ENCODE measurements around the gene ITIH4. TPM values are rescaled to one million over a fixed set of nuclear protein-coding genes. Genes with fewer than 3 reads are reported as not detected.

Gene ITIH4
- total RNA-seq, 6 donors from 2014 or later: 9.9 to 102 (median 21.8) TPM

DNA sequence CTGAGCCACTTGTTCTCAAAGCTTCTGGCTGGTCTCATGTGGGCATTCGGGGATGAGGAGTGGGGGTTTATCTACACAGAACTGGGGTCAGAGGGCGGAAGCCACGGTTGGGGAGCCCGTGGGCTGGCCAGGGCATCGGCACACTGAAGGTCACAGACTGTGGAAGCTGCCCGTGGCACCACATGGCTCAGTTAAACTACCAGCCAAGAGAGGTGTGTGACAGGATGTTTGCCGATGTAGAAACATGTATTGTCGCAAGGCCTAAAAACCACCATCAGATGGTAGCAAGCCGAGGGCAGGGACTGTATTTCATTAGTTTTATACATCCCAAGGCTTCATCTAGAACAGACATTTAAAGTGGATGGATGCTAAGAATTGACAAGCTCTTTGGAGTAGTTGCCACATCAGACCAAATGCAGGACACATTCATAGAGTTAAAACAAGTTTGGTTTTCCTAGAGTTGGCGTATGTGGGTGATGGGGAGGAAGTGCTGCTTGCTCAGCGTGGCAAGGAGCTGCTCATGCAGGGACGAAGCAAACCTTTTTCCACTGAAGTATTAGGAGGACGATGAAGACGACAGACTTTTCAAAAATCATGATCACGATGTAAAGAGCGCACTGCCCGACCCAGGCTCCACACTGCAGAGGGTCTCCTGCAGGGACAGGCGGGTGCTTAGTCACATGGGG is 14.0 kb upstream of the ITIH4 start:
- 72 to 75% methylated on average over 16 to 18 of the region's 18 CpGs for WGBS, 2 donors
- Histone ChIP-seq H3K27me3 (no peaks in the 10 kb centered on the region), H3K4me1 (peaks cover 20 to 33% (median 28%) of the 10 kb centered on the region in 4 donors), H3K27ac (peak overlapping the region; percentile 26 to 80 (median 73)), H3K9me3 (no peaks in the 10 kb centered on the region), H3K36me3 (peaks cover 6 to 64% (median 37%) of the 10 kb centered on the region in 4 donors), H3K4me3 (no peak overlapping the region)
- ATAC-seq (ENCODE audit: low FRiP score in 2 of 2) (no peak), DNase-seq (no peak)
- no peak for TF ChIP-seq POLR2A (IDR thresholded peaks at IDR 0.05)
- TF ChIP-seq, protein P1, sequence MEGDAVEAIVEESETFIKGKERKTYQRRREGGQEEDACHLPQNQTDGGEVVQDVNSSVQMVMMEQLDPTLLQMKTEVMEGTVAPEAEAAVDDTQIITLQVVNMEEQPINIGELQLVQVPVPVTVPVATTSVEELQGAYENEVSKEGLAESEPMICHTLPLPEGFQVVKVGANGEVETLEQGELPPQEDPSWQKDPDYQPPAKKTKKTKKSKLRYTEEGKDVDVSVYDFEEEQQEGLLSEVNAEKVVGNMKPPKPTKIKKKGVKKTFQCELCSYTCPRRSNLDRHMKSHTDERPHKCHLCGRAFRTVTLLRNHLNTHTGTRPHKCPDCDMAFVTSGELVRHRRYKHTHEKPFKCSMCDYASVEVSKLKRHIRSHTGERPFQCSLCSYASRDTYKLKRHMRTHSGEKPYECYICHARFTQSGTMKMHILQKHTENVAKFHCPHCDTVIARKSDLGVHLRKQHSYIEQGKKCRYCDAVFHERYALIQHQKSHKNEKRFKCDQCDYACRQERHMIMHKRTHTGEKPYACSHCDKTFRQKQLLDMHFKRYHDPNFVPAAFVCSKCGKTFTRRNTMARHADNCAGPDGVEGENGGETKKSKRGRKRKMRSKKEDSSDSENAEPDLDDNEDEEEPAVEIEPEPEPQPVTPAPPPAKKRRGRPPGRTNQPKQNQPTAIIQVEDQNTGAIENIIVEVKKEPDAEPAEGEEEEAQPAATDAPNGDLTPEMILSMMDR (IDR thresholded peaks at IDR 0.05): no peak
- no peak for TF ChIP-seq EP300 (IDR thresholded peaks at IDR 0.05)
- TF ChIP-seq POLR2AphosphoS5 (IDR thresholded peaks at IDR 0.05): no peak

DNA sequence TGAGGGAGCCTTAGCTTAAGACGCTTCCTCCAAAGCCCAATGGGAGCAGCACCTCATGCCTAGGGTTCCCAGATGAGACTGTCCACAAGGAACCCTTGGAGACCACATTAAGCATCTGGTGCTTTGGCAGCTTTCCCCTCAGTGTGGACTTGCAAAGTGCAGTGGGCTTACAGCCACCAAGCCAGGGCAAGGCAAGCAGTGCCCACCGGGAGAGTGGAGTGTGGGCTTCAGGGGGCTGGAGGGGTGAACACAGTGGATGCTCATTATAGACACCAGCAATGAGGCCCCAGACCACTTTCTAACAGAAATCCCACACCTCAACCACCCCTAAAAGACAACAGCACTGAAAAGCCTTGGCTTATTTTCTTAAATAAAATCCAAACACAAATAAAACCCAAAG is 13.4 kb upstream of the ITIH4 start:
- Histone ChIP-seq H3K36me3 (peaks cover 6 to 63% (median 37%) of the 10 kb centered on the region in 4 donors), H3K27ac (peak overlapping the region in 3 of 4 donors; percentile 72 to 80 (median 74)), H3K9me3 (no peaks in the 10 kb centered on the region), H3K4me1 (peaks cover 20 to 33% (median 28%) of the 10 kb centered on the region in 4 donors), H3K27me3 (no peaks in the 10 kb centered on the region), H3K4me3 (no peak overlapping the region)
- 81 to 90% methylated on average over 1 to 2 of the region's 2 CpGs for WGBS, 2 donors
- no peak for TF ChIP-seq POLR2A (IDR thresholded peaks at IDR 0.05)
- TF ChIP-seq, protein P1 (IDR thresholded peaks at IDR 0.05): no peak
- no peak for TF ChIP-seq EP300 (IDR thresholded peaks at IDR 0.05)
- no peak for TF ChIP-seq POLR2AphosphoS5 (IDR thresholded peaks at IDR 0.05)
- DNase-seq (no peak), ATAC-seq (ENCODE audit: low FRiP score in 2 of 2) (no peak)

DNA sequence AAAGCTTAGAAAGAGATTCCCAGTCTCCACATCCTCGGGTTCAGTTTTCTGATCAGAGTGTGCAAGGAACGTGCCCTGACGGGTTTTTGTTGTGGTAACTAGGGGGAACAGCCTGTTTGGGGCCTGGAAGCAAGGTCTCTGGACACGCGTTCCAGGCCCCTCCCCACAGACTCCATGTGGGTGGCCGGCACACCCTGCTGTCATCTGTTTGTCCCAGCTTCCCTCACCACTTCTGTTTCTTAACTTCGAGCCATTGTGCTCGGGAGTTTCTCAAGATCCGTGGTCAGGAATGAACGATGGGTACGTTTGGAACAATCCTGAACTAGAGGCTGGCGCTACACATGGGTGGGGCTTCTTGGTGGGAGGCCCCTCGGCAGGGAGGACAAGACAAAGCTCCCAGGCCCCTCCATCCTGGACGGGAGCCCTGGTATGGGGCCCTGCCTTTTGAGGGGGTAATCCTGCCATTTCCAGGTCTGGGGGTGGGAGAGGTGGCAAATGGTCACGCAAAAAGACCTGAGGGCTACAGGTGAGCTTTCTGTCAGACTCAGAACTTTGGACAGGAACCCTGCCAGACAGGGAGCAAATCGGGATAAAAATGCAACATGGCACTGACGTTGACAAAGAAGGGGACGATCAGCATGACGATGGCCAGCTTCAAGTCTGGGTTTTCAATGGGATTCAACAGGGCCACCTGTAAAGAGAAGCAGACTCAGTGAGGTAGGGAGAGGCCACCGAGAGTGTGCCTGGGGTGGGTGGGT is 12.8 kb upstream of the ITIH4 start:
- TF ChIP-seq, protein P1 (IDR thresholded peaks at IDR 0.05): no peak
- TF ChIP-seq POLR2A (IDR thresholded peaks at IDR 0.05) (no peak), POLR2AphosphoS5 (IDR thresholded peaks at IDR 0.05) (no peak), EP300 (IDR thresholded peaks at IDR 0.05) (no peak)
- Histone ChIP-seq H3K4me3 (no peak overlapping the region), H3K27ac (peak overlapping the region in 3 of 4 donors; percentile 64 to 80 (median 72)), H3K36me3 (peaks cover 6 to 63% (median 37%) of the 10 kb centered on the region in 4 donors), H3K4me1 (peaks cover 20 to 33% (median 28%) of the 10 kb centered on the region in 4 donors), H3K9me3 (no peaks in the 10 kb centered on the region), H3K27me3 (no peaks in the 10 kb centered on the region)
- 68 to 80% methylated on average over 15 to 20 of the region's 20 CpGs for WGBS, 2 donors
- ATAC-seq (ENCODE audit: low FRiP score in 2 of 2) (peak in 1 of 2 donors; percentile 49), DNase-seq (peak in 1 of 2 donors; percentile 35)

DNA sequence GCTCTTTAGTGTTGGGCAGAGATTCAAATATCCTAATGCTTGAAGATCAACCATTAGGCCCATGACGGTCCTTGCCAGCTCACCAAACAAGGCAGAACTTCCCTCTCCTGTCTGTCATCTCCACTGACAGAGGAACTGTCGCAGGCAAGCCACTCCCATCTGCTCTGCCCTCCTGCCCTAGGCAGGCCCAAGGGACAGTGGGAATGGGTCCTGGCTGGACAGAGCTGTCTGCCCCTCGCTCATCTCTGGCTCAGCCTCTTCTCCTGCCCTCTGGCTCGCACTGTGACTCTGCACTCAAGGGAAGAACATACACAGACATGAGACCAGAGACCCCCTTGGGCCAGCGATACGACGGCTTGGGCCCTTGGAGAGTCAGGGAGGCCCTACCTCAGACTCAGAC is 12.0 kb upstream of the ITIH4 start:
- no peak for DNase-seq
- Histone ChIP-seq H3K36me3 (peaks cover under 1 to 58% (median 31%) of the 10 kb centered on the region in 4 donors), H3K4me1 (peaks cover 20 to 33% (median 28%) of the 10 kb centered on the region in 4 donors), H3K4me3 (no peak overlapping the region), H3K27me3 (no peaks in the 10 kb centered on the region), H3K9me3 (no peaks in the 10 kb centered on the region), H3K27ac (peak overlapping the region in 1 of 4 donors; percentile 33)
- WGBS, 2 donors: 71 to 81% methylated on average over 7 of the region's 7 CpGs
- peak; percentile 36 to 37 for ATAC-seq (ENCODE audit: low FRiP score in 2 of 2)
- TF ChIP-seq EP300 (IDR thresholded peaks at IDR 0.05): no peak
- TF ChIP-seq POLR2AphosphoS5 (IDR thresholded peaks at IDR 0.05): no peak
- TF ChIP-seq, protein P1 (IDR thresholded peaks at IDR 0.05): no peak
- TF ChIP-seq POLR2A (IDR thresholded peaks at IDR 0.05): no peak

Data from upper lobe of left lung (tissue), 6 donors.